ENCODE results near the gene REELD1. TPM values are rescaled to one million over a fixed set of nuclear protein-coding genes. Genes with fewer than 3 reads are reported as not detected.

Gene REELD1
- polyA plus RNA-seq, 1 donor from 2014 or later: not detected

DNA sequence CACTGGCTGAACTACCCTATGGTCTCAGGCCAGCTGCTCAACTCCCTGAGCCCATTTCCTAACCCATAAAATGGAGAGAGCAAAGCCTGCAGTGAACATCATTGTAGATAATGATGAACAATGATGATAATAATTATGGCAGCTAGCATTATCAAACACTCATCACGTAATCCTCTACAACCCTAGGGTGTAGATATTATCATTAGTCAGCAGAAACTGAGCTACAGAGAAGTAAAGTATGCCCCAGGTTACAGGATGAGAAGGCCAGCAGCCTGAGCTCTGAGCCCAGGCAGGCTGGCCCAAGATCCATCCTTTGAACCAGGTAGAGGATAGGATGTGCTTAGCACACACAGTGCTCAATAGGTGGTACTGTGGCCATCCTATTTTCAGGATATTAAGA is 43.2 kb downstream of the REELD1 start:
- H3K4me3 ChIP-seq (ENCODE audit: low read length): no peak overlapping the region
- no peak overlapping the region for H3K9ac ChIP-seq (ENCODE audit: low read length)
- H3K4me2 ChIP-seq (ENCODE audit: low read length): no peak overlapping the region
- H2AFZ ChIP-seq (ENCODE audit: low read depth, low read length): no peak overlapping the region
- no peaks in the 10 kb centered on the region for H3K9me2 ChIP-seq (ENCODE audit: insufficient read depth, low read length)
- H3F3A ChIP-seq (ENCODE audit: insufficient read depth, low read length, poor library complexity, severe bottlenecking): no peaks in the 10 kb centered on the region
- H4K20me1 ChIP-seq (ENCODE audit: insufficient read depth): no peaks in the 10 kb centered on the region
- no peak overlapping the region for H3K27ac ChIP-seq (ENCODE audit: low read length)
- no peak for TF ChIP-seq EP300 (conservative IDR thresholded peaks at IDR 0.05; ENCODE audit: poor library complexity, severe bottlenecking)
- no peak for TF ChIP-seq MXI1 (conservative IDR thresholded peaks at IDR 0.05; ENCODE audit: poor library complexity, severe bottlenecking)
- no peak for TF ChIP-seq TAF1 (IDR thresholded peaks at IDR 0.05; ENCODE audit: low read depth)
- TF ChIP-seq, protein P1, sequence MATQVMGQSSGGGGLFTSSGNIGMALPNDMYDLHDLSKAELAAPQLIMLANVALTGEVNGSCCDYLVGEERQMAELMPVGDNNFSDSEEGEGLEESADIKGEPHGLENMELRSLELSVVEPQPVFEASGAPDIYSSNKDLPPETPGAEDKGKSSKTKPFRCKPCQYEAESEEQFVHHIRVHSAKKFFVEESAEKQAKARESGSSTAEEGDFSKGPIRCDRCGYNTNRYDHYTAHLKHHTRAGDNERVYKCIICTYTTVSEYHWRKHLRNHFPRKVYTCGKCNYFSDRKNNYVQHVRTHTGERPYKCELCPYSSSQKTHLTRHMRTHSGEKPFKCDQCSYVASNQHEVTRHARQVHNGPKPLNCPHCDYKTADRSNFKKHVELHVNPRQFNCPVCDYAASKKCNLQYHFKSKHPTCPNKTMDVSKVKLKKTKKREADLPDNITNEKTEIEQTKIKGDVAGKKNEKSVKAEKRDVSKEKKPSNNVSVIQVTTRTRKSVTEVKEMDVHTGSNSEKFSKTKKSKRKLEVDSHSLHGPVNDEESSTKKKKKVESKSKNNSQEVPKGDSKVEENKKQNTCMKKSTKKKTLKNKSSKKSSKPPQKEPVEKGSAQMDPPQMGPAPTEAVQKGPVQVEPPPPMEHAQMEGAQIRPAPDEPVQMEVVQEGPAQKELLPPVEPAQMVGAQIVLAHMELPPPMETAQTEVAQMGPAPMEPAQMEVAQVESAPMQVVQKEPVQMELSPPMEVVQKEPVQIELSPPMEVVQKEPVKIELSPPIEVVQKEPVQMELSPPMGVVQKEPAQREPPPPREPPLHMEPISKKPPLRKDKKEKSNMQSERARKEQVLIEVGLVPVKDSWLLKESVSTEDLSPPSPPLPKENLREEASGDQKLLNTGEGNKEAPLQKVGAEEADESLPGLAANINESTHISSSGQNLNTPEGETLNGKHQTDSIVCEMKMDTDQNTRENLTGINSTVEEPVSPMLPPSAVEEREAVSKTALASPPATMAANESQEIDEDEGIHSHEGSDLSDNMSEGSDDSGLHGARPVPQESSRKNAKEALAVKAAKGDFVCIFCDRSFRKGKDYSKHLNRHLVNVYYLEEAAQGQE (IDR thresholded peaks at IDR 0.05; ENCODE audit: borderline replicate concordance): no peak
- no peak for TF ChIP-seq EZH2 (IDR thresholded peaks at IDR 0.05; ENCODE audit: borderline replicate concordance, insufficient read depth, low read length, poor library complexity, severe bottlenecking)
- TF ChIP-seq POLR2AphosphoS5 (IDR thresholded peaks at IDR 0.05): no peak
- no peak for TF ChIP-seq SMC3 (conservative IDR thresholded peaks at IDR 0.05; ENCODE audit: poor library complexity)
- TF ChIP-seq RAD21 (conservative IDR thresholded peaks at IDR 0.05): no peak
- TF ChIP-seq, protein P2, sequence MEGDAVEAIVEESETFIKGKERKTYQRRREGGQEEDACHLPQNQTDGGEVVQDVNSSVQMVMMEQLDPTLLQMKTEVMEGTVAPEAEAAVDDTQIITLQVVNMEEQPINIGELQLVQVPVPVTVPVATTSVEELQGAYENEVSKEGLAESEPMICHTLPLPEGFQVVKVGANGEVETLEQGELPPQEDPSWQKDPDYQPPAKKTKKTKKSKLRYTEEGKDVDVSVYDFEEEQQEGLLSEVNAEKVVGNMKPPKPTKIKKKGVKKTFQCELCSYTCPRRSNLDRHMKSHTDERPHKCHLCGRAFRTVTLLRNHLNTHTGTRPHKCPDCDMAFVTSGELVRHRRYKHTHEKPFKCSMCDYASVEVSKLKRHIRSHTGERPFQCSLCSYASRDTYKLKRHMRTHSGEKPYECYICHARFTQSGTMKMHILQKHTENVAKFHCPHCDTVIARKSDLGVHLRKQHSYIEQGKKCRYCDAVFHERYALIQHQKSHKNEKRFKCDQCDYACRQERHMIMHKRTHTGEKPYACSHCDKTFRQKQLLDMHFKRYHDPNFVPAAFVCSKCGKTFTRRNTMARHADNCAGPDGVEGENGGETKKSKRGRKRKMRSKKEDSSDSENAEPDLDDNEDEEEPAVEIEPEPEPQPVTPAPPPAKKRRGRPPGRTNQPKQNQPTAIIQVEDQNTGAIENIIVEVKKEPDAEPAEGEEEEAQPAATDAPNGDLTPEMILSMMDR (IDR thresholded peaks at IDR 0.05; ENCODE audit: poor library complexity, severe bottlenecking): no peak
- H3K27me3 ChIP-seq (ENCODE audit: insufficient read depth, low read depth, low read length): no peaks in the 10 kb centered on the region
- H3K36me3 ChIP-seq (ENCODE audit: insufficient read depth, low read length): no peaks in the 10 kb centered on the region
- H3K9me3 ChIP-seq (ENCODE audit: low read length): no peaks in the 10 kb centered on the region
- no peaks in the 10 kb centered on the region for H3K79me2 ChIP-seq (replicated peaks; ENCODE audit: insufficient read depth, low read length)

DNA sequence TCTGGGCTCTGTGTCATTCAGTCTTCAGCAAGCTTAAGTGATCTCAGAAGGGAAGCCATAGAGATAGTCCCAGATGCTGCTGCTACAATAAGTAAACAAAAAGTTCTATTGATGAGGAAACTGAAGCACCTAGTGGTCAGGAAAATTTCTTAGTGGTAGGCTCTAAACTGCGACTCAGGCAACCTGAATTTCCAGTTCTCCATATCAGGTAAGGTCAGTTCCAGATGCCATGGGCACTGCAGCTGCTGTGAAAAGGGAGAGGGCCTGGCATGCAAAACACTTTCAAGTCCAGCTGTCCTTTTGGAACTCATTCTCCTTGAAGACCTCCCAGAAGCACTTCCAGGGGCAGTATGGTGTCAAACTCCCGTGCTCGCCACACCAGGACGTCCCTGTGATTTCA is 46.2 kb downstream of the REELD1 start:
- Histone ChIP-seq H3K9ac (ENCODE audit: low read length) (no peak overlapping the region), H3K79me2 (replicated peaks; ENCODE audit: insufficient read depth, low read length) (no peaks in the 10 kb centered on the region)
- TF ChIP-seq SMC3 (conservative IDR thresholded peaks at IDR 0.05; ENCODE audit: poor library complexity) (no peak), RAD21 (conservative IDR thresholded peaks at IDR 0.05) (no peak), EZH2 (IDR thresholded peaks at IDR 0.05; ENCODE audit: borderline replicate concordance, insufficient read depth, low read length, poor library complexity, severe bottlenecking) (no peak), TAF1 (IDR thresholded peaks at IDR 0.05; ENCODE audit: low read depth) (no peak), MXI1 (conservative IDR thresholded peaks at IDR 0.05; ENCODE audit: poor library complexity, severe bottlenecking) (no peak), EP300 (conservative IDR thresholded peaks at IDR 0.05; ENCODE audit: poor library complexity, severe bottlenecking) (no peak), POLR2AphosphoS5 (IDR thresholded peaks at IDR 0.05) (no peak)
- TF ChIP-seq, protein P2 (IDR thresholded peaks at IDR 0.05; ENCODE audit: poor library complexity, severe bottlenecking): no peak
- TF ChIP-seq, protein P1 (IDR thresholded peaks at IDR 0.05; ENCODE audit: borderline replicate concordance): no peak

More for the DNA sequence above, 46.2 kb downstream of the REELD1 start:
- Histone ChIP-seq H3K9me2 (ENCODE audit: insufficient read depth, low read length) (no peaks in the 10 kb centered on the region), H3K36me3 (ENCODE audit: insufficient read depth, low read length) (no peaks in the 10 kb centered on the region), H3K4me3 (ENCODE audit: low read length) (no peak overlapping the region), H4K20me1 (ENCODE audit: insufficient read depth) (no peaks in the 10 kb centered on the region), H3K9me3 (ENCODE audit: low read length) (no peaks in the 10 kb centered on the region), H3K27me3 (ENCODE audit: insufficient read depth, low read depth, low read length) (no peaks in the 10 kb centered on the region), H3K27ac (ENCODE audit: low read length) (no peak overlapping the region), H3K4me2 (ENCODE audit: low read length) (no peak overlapping the region), H3F3A (ENCODE audit: insufficient read depth, low read length, poor library complexity, severe bottlenecking) (no peaks in the 10 kb centered on the region), H2AFZ (ENCODE audit: low read depth, low read length) (no peak overlapping the region)
